GM18499 (cell line): ENCODE measurements around the gene GPC5.

Experiments used
- ATAC-seq: cut with Tn5 transposase; IDR thresholded peaks from one replicate; pipeline ENCODE4 v1.9.1; 2021; ENCODE audit warnings: moderate number of reproducible peaks; ENCODE audit not compliant: insufficient read depth, unreplicated experiment

GPC5 gene

DNA sequence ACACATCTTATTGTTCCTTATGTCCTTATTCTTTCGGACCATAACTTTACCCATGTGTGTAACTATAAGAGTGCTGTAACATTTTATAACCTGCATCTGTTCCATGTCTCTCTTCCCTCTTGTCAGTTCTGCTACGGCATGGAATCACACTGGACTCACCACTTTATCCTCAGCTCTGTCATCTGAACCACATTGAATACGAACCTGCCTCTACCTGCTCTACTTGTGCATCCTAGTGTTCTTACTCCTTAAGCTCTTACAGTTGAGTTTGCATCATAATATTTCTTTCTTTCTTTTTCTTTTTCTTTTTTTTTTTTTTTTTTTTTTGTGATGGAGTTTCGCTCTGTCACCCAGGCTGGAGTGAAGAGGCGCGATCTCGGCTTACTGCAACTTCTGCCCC is 180.9 kb downstream of the GPC5 start:
- no peak for ATAC-seq

DNA sequence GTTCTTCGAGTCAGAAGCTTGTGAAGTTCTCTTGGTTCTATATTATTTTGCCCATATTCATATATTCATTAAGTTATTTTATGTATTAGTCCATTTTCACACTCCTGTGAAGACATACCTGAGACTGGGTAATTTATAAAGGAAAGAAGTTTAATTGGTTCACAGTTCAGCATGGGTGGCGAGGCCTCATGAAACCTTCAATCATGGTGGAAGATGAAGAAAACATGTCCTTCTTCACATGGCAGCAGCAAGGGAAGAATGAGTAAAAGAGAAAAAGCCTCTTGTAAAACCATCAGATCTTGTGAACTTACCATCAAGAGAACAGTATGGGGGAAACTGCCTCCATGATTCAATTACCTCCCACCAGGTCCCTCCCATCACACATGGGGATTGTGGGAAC is 182.3 kb downstream of the GPC5 start:
- ATAC-seq = no peak

DNA sequence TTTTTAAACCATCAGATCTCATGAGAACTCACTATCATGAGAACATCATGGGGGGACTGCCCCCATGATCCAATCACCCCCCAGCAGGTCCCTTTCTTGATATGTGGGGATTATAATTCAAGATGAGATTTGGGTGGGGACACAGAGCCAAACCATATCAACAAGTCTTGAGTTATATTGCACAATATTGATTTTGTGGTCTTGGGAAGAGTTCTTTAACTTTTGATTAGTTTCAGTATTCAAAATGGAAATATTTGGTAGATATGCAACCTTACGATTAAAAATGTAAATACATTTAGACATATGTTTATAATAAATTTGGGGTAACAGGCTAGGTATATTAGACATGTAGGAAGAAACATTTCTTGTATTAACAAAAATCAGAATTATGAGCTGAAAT is 188.2 kb downstream of the GPC5 start:
- no peak for ATAC-seq

DNA sequence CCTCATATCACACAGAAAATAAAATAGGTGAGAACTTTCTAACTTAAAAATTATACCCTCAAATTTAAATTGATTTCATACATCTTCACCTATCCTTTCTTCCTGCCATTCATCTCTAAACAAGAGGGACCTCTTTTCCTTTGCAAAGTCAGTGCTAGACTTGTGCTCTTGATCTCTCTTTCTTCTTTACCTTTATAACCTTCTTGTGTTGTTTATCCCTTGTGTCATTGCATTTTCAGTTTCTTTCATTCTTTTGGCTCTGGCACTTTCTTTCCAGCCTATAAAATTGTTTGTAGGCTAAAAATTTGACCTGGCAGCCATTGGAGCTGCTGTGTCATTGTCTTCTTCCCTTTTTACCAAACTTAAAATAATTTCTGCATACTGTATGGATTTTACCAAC is 190.1 kb downstream of the GPC5 start:
- no peak for ATAC-seq

DNA sequence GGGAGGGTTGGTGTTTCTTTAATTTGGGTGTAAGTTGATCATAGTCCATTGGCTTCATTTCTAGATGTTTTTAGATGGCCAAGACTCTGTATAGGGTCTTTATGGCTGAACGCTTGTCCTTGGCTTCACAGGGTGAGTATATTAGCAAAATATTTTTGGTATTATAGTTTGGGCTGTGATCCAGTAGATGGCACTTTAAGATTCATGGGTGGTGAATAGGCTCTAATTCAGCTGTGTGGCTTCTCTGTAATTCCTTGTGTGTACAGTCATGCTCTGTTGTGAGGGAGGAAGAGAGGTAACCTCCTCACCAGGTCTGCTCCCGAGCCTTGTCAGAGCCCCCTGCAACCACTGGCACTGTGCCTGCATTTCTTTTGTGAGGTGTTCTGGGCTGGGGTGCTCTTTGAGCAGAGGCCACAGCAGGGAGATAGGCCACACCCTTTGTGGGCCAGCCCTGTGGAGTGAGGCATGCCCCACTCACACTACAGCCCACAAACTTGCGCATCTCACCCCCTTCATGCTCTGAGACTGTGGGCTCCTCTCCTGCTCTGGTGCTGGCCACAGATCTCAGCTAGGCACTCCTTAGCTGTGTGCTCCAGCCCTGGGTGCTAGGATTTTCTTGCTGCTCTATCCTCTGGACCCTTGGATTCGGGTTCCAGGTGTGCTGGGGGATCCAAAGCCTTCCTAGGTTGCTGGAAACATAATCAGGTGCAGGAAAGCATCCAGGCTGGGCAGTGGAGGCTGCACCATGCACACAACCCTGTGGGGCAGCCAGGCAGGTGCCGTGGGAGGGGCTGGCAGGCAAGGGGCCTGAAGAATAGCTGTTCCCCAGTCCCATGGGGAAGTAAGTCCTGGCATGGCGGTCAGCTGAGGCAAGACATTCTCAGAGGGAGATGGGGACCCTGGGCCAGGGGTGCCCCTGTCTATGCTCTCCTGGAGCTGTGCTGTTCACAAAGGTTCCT is 193.9 kb downstream of the GPC5 start:
- ATAC-seq = no peak

DNA sequence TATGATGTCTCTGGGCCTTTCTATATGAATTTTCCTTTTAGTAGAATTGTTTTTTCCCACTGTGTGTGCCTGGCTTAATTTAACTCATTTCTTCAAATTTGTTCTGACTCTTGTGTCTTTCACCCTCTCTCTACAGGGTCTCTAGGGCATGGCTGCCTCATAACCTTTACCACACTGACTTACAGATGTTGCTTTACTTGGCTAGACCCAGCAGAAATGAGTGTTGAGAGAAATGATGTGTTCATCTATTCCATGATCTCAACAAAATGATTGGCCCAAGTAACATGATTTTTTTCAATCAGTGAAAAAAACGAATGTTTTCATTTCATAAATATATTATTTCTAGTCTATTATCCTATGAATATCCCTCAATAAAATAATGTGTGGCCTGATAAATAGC is 195.0 kb downstream of the GPC5 start:
- no peak for ATAC-seq

DNA sequence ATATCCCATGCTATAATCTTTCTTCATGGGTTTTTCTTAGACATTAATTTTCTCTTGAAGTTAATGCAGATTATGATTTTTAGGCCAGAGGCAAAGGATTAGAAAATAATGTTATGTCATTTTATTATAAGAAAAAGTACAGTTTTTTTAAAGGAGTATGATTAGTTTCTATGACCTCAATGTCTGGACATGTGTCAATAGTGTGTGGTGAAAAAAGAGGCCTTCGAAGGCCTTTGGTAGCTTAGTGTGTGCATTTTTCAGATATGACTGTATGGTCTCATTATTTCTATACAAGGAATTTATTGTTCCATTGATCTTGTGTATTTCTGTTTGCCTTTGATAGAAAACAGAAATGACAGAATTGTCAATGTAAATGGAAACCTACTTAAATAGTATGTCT is 195.6 kb downstream of the GPC5 start:
- ATAC-seq = no peak

DNA sequence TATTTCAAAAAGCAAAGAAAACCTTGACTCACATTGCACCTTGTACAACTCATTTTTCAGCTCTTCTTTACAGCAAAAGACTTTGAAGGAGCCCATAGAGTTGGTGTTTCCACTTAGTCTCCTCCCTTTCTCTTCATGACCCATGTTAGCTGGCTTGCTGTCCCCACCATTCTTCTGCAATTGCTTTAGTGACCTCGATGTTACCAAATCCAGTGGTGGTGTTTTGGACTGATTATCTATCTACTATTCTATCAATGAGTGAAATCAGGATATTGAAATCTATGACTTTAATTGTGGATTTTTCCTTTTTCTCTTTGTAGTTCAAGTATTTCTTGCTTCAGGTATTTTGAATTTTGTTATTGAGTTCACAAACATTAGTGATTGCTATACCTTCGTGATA is 197.3 kb downstream of the GPC5 start:
- ATAC-seq = no peak

DNA sequence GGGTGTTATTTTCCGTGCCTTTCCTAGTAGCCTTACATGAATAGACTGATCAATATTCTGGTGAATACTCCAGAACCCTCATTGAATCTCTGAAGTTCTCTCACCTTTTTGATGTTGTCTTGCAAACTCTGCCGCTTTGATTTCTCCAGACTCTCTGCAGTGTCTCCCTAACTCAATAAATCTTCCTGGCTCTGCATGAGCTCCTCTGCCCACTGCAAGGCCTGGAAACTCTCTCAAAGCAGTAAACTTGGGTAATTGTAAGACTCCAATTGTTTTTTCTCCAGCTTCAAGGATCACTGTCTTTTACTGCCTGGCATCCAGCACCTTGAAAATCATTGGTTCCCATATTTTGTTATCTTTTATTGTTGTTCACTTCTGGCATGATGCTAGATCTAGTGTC is 198.4 kb downstream of the GPC5 start:
- ATAC-seq = no peak

DNA sequence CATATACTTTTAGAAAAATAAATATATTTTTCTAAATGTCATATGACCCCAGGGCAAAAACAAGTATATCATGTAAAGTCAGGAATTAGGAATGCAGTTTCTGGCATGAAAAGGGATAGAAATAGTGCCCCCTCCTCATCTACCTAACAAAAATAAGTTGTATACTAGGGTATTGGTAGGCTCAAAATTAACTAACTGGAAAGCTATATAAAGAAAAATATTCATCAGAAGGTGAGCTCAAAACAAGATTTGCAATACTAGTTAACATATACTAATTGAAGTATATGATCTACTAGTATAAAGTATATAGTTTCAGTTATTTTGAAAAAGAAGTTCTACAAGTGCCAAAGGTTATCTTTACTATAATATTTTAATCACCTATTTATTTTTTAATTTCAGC is 200.2 kb downstream of the GPC5 start:
- no peak for ATAC-seq

DNA sequence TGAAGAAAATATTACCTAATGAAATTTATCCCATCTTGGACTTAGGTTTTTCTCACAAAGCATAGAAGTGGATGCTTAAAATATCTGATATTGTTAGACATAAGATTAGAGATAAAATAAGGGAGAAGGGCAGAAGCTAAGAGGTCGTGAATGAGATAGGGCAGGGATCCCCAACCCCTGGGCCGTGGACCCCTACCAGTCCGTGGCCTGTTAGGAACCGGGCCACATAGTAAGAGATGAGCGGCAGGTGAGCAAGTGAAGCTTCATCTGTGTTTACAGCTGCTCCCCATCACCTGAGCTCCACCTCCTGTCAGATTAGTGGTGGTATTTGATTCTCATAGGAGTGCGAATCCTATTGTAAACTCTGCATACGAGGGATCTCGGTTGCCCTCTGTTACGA is 202.9 kb downstream of the GPC5 start:
- ATAC-seq = no peak

DNA sequence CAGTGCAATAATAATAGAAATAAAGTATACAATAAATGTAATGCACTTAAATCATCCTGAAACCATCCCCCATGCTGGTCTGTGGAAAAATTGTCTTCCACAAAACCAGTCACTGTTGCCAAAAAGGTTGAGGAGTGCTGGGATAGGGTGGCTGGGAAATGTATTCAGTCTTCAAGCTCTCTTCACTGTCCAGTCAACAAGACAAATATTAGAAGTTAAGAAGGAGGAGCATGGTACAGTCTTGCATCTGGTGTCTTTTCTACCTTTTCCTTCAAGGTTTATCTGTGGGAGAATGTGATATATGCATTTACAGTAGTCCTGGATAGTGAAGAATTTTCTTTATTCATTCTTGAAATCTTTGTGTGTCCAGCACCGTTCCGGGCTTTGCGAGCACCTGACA is 203.4 kb downstream of the GPC5 start:
- ATAC-seq = no peak

DNA sequence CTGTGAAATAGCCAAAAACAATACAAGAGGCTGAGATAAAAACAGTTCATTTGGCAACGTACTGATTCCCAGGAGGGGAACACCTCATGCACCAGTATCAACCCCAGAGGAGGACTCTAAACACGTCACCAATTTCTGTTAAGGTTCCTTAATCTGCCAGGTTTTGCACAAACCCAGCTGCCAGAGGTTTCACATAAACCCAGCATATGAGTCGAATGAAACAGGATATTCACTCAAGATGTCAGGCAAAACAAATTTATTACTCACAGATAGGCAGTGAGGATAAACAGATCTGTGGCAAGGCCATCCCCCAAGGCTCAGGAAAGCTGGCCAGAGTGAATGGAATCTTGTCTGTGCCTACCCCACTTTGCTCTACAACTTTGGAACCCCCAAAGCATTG is 210.9 kb downstream of the GPC5 start:
- ATAC-seq = no peak

DNA sequence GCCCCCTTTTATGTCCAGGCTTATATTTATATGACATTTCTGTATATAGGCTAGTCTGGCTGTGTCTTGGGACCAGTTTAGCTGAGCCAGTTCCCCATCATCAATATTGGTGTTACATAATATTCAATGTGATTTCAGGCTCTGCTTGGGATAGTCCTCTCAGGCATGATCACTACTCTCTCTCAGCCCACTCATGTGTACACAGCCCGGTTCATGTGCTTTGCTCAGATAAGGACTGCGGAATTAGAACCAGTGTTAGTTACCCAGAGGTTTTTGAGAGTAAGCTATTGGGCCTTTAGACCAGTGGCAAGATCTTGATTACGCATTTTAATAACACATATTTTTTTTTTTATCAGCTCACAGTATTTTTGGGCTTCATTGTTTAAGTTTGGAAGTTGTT is 219.9 kb downstream of the GPC5 start:
- no peak for ATAC-seq

DNA sequence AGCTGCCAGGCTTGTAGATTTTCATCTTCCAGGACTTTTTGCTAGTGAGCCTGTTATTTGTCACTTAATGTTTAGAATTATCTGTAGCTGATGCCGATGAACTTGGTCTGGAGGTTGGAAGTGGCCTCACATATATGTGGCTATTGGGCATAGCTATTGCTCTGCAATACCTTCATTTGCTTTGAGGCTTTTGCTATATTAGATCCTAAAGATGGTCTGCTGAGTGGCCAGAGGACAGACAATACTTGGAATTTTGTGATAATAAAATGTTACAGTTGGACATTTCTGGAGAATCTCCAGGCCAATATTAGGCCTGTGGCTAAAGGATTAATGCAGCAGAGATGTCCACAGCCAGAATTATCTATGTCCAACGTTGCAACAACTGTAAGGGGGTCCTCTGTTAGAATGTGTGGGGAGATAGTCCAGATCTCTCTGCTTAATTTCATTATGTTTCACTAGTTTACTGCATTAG is 222.3 kb downstream of the GPC5 start:
- no peak for ATAC-seq

DNA sequence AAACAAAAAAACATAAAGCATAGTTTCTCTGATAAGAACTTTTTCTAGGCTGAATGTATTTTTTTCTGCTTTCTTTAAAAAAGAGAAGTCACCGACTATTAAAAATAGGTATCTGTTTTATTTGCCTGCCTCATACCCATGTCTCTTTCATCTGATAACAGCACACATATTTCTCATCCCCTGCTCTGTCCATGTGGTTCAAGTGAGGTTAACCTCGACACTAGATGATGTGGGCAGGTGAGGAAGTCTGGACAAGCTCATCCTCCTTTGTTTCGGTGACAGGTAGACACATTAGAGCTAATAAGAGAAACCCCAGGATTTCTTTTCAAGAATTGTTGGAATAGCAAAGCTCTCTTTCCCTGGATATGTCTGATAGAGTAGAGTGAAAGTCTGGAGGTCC is 222.7 kb downstream of the GPC5 start:
- no peak for ATAC-seq

DNA sequence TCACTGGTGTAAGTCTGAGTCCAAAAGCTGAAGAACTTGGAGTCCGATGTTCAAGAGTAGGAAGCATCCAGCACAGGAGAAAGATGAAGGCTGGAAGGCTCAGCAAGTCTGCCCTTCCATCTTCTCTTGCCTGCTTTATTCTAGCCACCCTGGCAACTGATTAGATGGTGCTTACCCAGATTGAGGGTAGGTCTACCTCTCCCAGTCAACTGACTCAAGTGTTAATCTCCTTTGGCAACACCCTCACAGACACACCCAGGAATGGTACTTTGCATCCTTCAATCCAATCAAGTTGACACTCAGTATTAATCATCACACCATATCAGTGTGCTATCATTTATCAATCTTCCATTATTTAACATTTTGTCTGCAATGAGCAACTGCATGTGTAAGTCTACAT is 223.5 kb downstream of the GPC5 start:
- ATAC-seq = no peak

DNA sequence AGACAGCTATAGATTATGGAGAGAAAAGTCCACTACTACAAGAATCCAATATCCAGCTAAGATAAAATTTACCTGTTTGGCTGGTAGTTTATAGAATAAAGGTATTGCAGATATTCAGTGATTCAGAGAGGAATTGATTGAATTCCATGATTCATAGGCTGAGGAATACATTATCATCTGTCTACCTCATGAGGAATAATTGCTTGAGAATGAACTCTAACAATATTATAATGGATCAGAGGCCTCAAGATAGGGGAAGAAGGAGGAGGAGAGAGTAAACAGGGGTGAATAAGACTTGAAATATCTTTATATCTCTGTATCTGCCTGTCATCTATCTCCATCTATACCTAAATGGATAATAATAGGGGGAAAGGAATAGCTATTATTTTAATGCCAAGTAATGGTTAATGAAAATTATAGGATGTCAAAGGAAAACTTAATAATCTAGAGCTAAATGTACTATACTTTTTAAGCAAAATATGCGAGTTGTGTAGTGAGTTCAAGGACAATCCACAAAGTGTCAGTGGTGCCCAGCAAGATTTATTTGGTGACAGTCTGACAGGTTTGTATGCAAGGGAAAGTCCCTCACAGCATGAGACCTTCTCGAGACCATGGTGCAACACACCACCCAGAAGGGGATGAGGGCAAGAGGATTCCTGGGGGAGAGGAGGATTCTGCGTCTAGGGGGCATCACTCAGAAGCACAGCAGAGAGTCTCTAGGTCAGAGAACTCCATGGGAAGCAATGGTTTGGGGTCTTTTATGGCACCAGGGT is 224.5 kb downstream of the GPC5 start:
- ATAC-seq = no peak

DNA sequence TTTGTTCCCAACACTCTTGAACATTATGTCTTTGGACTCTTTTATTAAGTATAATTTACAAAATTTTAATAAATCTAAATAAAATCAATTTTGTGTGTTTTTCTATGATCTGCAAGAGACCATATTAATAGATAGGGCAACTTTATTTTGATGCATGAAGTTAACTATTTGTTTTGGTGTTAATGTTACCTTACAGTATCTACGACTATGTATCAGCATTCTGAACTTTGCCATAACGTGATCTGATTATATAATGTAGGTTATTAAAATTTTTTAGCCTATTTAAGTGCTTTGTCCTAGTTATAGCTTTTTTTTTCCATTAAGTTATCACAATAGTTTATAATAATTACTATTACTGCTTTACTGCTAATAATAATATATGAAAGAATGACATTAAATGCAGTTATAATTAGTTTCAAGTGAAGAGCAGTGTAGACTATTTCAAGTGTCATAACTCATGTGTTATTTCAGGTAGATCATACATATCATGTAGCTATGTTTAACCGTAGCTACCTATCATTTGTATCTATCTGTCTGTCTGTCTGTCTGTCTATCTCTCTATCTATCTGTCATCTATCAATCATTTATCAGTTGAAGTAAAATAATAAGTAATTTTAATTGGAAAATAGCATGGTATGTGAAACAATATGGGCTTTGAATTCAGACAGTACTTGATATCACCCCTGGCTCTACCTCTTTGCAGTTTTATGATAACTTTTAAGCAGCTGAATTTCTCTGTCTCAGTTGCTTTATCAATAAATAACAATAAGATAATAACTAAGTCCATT is 229.7 kb downstream of the GPC5 start:
- no peak for ATAC-seq

DNA sequence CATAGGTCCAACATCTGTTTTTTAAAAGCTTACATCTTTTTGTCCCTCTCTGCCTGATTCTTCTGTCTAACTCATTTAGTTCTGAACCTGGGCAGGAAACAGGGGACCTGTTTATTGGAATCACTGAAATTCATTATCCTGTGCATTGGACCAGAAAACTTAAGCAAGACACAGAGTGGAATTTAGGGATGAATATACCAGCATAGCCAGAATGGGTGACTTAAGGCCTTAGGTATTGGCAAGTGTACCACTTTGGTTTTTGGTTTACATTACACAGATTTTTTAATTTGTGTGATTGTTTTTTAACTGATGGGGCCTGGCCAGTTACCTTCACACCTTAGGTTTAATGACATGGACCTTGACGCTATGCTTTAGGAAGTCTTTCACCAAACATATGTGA is 232.5 kb downstream of the GPC5 start:
- ATAC-seq = no peak

DNA sequence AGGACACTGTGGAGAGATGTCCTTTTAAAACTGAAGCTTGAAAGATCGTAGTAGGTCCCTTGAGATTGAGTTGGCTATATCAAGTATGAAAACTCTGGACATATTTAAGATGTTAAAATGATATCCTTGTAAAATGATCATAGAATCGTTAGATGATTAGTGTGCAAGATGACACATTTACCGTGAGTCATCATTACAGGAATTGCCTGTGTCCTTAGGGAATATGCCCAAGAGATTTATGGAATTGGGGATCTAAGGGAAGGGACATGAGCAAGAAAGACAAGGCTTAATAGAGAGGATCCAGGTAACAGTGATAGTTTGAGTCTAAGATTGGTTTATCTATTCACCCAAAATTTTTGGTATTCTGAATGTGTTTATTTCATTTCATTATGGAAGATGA is 233.7 kb downstream of the GPC5 start:
- ATAC-seq = no peak
